Stimulated activated CD8-positive, alpha-beta memory T cell treated with anti-CD3 and anti-CD28 coated beads, Interleukin-4, amount 100 ng/mL, for 48 hours (primary cell): ENCODE results near the gene LRRC45.
A peak's percentile ranks its signal among the peaks of the same experiment; 100 is the strongest.

ENCODE experiments used
- DNase-seq: peaks from one replicate; pipeline ENCODE4 v3.0.0-alpha.2; 2020

LRRC45 gene

DNA sequence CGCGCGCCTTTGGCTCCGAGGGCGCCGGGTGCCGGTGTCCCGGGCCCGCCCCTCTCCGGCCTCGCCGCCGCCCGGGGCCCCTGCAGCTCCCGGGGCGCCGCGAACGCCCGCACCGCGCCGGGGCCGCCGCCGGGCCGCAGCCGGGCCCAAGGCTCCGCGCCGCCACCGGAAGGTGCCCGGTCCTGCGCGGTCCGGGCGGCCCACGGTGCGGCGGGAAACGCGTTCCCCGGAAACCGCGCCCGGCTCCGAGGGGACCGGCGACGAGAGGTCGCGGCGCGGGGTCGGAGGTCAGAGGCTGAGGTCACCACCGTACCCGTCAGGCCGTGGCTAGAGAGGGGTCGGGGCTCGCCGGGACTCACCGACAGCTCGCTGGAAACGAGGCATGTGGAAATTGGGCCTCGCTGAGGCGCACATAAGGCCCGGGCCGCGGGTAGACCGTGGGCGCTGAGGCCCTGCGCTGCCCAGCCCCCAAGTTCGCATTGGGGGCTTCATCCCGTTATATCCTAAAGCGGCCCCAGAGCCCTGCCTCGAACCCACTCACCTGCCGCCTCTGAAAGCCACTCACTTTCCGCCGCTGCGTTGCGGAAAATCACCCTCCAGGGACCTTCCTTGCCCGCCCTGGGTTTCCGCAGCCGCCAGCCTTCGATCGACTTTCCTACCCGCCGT is 42.7 kb downstream of the LRRC45 start, which contains the start of gene DUS1L:
Gene DUS1L (minus strand): TSS at position 167 of the 666 bp plus-strand sequence. CDS start 745 bp downstream, outside the sequence.
- DNase-seq, result peak; percentile 83

DNA sequence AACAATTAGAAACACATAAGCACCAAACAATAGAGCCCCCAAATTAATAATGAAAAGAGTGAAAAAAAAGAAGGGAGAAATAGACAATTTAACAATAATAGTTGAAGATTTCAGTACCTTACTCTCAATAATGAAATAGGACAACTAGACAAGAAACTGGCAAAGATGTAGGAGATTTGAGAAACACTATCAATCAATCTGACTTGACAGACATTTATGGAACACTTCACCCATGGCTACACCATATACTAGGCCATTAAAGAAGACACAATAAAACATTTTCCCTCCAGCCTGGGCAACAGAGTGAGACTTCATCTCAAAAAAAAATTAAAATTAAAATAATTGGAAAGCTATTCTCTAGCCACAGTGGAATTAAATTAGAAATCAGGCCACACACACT is 47.5 kb downstream of the LRRC45 start:
- no peak for DNase-seq

DNA sequence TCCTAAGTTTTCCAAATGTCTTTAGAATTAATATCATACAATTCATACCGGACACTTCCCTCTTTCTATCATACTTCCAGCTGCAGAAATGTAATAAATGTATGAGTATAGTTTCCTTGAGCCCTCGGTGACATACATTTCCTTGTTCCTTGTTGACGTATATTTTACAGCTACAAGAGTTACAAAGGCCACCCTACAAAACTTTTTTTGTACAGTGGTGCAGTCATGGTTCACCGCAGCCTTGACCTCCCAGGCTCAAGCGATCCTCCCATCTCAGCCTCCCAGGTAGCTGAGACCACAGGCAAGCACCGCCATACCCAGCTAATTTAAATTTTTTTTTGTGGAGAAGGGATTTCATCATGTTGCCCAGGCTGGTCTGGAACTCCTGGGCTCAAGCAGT is 49.7 kb downstream of the LRRC45 start:
- no peak for DNase-seq

DNA sequence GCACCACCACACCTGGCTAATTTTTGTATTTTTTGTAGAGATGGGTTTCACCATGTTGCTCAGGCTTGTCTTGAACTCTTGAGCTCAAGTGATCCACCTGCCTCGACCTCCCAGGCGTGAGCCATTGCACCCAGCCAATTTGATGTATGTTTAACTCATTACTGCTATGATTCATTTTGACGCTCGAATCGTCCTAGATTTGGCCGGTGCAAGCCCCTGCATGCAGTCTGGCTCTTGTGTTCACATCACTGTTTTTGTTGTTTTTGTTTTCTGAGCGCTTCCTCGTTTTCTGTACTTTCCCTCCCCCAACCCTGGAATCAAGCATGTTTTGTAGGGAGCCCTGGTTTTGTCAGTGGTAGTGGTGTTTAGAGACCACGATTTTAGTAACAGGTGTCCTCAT is 50.3 kb downstream of the LRRC45 start:
- no peak for DNase-seq

- DNase-seq, result no peak
These were observed 53.1 kb downstream of the LRRC45 start for GRCh38 chr17:82076018-82076784.

DNA sequence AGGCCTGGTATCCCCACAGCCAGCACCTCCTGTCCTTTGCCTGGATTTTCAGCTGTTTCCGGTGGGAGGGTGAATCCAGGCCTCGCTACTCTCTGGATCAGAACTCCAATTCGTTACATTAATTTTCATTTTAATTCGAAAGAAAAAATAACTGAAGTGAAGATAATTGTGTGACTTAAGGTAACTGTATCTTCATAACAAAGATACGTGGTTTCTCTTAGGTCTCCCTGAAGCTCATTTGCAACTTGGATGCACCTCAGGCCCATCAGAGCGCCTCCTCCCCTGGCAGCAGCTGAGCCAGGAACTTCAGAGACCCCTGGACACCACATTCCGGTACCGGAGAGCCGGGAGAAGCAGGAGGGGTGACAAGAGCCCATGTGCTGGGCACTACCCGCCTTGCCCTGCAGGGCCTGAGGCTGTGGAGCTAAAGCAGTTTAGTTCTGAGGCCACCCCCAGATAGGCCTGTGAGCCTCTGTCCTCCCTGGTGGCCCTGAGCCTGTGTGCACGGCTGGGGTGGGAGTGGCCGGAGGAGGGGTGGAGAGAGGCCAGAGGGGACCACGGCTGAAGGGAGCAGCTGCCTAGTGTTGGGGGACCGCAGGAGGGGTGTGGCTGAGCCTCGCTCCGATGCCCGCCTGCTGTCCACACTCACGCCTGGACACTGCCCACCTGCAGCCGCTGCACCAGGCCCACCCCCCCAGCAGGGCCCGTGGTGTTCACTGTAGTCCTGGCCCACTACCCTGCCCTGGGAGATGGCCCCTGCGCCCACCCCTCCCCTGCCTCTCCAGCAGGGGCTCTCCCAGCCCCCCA is 53.9 kb downstream of the LRRC45 start:
- DNase-seq, result no peak

DNA sequence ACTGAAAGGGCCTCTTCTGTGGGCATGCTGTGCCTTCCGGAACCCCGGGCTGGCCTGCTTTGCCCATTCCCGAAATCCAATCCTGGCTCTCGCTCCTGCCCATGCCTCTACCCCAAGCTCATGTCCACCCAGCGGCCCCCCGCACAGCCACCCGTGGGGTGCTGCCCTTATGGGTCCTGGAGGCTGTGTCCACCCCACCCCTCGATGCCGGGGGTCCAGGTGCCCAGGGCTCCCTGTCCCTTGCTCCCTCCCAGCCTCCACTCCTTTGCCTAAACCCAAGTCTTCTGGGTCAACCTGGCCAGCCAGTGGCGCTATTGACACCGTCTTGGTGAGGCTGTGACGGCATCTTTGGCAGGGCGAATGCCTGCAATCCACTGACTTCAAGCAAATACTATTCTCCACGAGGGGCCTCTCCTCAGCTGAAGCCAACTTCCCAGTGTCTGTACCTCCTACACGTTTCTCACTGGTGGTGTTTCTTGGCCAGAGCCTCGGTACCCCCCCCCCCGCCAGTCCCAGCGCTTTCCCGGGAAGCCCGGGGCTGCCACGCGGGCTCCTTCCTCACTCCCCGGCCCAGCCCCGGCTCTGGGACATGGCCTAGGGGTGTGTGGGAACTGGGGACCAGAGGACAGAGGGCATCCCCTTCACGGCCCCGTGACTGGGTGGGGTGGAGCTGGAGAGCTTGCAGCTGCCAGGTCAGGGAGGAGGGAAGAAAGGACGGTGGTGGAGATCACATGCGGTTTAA is 54.7 kb downstream of the LRRC45 start:
- DNase-seq, result no peak

DNA sequence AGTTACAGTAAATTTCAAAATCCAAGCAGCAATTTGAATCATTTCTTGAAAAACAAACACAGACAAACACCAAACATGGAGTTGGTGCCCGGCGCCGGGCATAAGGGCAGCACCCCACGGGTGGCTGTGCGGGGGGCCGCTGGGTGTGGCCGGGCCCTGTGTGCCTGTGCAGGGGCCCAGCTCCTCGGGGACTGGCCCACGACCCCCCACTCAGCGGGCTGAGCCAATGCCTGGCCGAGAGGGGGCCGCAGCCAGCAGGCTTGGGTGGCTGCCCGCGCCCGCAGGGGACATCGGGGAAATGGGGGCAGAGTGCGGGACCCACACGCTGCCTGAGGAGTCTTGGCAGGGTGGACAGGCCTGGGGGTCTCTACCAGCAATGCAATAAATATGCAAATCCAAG is 55.3 kb downstream of the LRRC45 start:
- DNase-seq, result no peak

- DNase-seq, result no peak
These were observed 56.0 kb downstream of the LRRC45 start for GRCh38 chr17:82079001-82079677.

DNA sequence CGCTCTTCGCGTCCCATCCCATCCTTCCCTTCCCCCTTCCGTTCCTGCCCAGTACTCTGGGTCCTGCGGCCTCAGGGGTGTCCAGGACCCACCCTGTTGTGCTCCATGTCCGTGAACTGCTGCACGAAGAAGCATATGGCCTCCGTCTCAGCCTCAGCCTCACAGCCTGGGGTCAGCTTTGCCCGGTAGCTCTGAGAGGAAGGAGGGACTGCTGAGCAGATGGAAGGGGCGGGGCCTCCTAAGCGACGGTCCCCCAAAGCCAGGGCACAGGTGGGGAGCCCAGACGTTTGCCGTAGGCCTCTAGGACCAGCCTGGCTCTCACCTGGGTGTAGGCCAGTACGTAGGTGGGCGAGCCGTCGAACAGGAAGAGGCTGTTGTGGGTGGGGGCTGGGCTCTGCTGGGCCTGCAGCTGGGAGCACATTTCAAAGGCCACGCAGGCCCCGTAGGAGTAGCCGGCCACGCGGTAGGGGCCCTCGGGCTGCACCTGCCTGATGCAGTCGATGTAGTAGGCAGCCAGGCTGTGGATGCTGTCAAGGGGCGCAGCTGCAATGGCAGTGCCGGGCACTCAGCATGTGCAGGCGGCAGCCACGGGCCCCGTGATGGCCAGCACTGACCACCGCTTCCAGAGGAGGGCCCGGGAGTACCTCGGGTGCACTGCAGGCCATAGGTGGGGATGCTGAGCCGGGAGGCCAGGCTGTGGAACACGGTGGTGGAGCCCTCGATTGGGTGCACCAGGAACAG is 57.1 kb downstream of the LRRC45 start:
- no peak for DNase-seq
